ENCODE results near the gene GRIA3.

The GRIA3 gene

GRCh38 chrX:123184219-123184865 is at the start of gene GRIA3:
Gene GRIA3, plus strand, starts transcription at chrX:123184278. Its CDS starts 258 bp downstream, at chrX:123184536.
- Histone ChIP-seq H3K27ac (ENCODE audit: low read depth, low read length) (no peak within 1 kb of the TSS), H3K27me3 (ENCODE audit: control insufficient read depth in 1 of 2, insufficient read depth in 2 of 2, low read length in 2 of 2) (peaks cover 5 to 17% of the 10 kb centered on the region in 2 donors), H3K9me3 (ENCODE audit: low read length) (no peaks in the 10 kb centered on the region), H3K4me1 (ENCODE audit: insufficient read depth, low read length) (no peaks in the 10 kb centered on the region), H3K36me3 (ENCODE audit: insufficient read depth, low read length) (no peaks in the 10 kb centered on the region), H3K9ac (ENCODE audit: low read length) (no peak within 1 kb of the TSS), H3K4me3 (ENCODE audit: low read depth in 1 of 2, low read length in 2 of 2) (peak within 1 kb of the TSS; percentile 23 to 50)

GRCh38 chrX:123138473-123138872 is 45.6 kb upstream of the GRIA3 start:
- no peak overlapping the region for H3K9ac ChIP-seq (ENCODE audit: low read length)
- no peak overlapping the region for H3K4me3 ChIP-seq (ENCODE audit: low read depth in 1 of 2, low read length in 2 of 2)
- H3K4me1 ChIP-seq (ENCODE audit: insufficient read depth, low read length) = no peaks in the 10 kb centered on the region
- no peak overlapping the region for H3K27ac ChIP-seq (ENCODE audit: low read depth, low read length)
- no peaks in the 10 kb centered on the region for H3K9me3 ChIP-seq (ENCODE audit: low read length)
- H3K36me3 ChIP-seq (ENCODE audit: insufficient read depth, low read length) = no peaks in the 10 kb centered on the region
- no peaks in the 10 kb centered on the region for H3K27me3 ChIP-seq (ENCODE audit: control insufficient read depth in 1 of 2, insufficient read depth in 2 of 2, low read length in 2 of 2)

GRCh38 chrX:123140454-123140853 is 43.6 kb upstream of the GRIA3 start:
- no peak overlapping the region for H3K9ac ChIP-seq (ENCODE audit: low read length)
- H3K27me3 ChIP-seq (ENCODE audit: control insufficient read depth in 1 of 2, insufficient read depth in 2 of 2, low read length in 2 of 2) = no peaks in the 10 kb centered on the region
- H3K4me3 ChIP-seq (ENCODE audit: low read depth in 1 of 2, low read length in 2 of 2) = no peak overlapping the region
- no peaks in the 10 kb centered on the region for H3K36me3 ChIP-seq (ENCODE audit: insufficient read depth, low read length)
- no peaks in the 10 kb centered on the region for H3K9me3 ChIP-seq (ENCODE audit: low read length)
- no peak overlapping the region for H3K27ac ChIP-seq (ENCODE audit: low read depth, low read length)
- no peaks in the 10 kb centered on the region for H3K4me1 ChIP-seq (ENCODE audit: insufficient read depth, low read length)

GRCh38 chrX:123140904-123141303 is 43.2 kb upstream of the GRIA3 start:
- Histone ChIP-seq H3K9me3 (ENCODE audit: low read length) (no peaks in the 10 kb centered on the region), H3K4me3 (ENCODE audit: low read depth in 1 of 2, low read length in 2 of 2) (no peak overlapping the region), H3K36me3 (ENCODE audit: insufficient read depth, low read length) (no peaks in the 10 kb centered on the region)

GRCh38 chrX:123153846-123154335 is 30.2 kb upstream of the GRIA3 start:
- H3K9me3 ChIP-seq (ENCODE audit: low read length) = no peaks in the 10 kb centered on the region
- H3K36me3 ChIP-seq (ENCODE audit: insufficient read depth, low read length) = no peaks in the 10 kb centered on the region
- H3K27ac ChIP-seq (ENCODE audit: low read depth, low read length) = no peak overlapping the region
- H3K9ac ChIP-seq (ENCODE audit: low read length) = no peak overlapping the region
- no peak overlapping the region for H3K4me3 ChIP-seq (ENCODE audit: low read depth in 1 of 2, low read length in 2 of 2)
- H3K27me3 ChIP-seq (ENCODE audit: control insufficient read depth in 1 of 2, insufficient read depth in 2 of 2, low read length in 2 of 2) = no peaks in the 10 kb centered on the region
- H3K4me1 ChIP-seq (ENCODE audit: insufficient read depth, low read length) = no peaks in the 10 kb centered on the region

More at GRCh38 chrX:123140904-123141303, 43.2 kb upstream of the GRIA3 start:
- Histone ChIP-seq H3K9ac (ENCODE audit: low read length) (no peak overlapping the region), H3K4me1 (ENCODE audit: insufficient read depth, low read length) (no peaks in the 10 kb centered on the region), H3K27ac (ENCODE audit: low read depth, low read length) (no peak overlapping the region), H3K27me3 (ENCODE audit: control insufficient read depth in 1 of 2, insufficient read depth in 2 of 2, low read length in 2 of 2) (no peaks in the 10 kb centered on the region)

- no peak overlapping the region for H3K27ac ChIP-seq (ENCODE audit: low read depth, low read length)
- H3K9me3 ChIP-seq (ENCODE audit: low read length) = no peaks in the 10 kb centered on the region
- H3K27me3 ChIP-seq (ENCODE audit: control insufficient read depth in 1 of 2, insufficient read depth in 2 of 2, low read length in 2 of 2) = no peaks in the 10 kb centered on the region
- no peak overlapping the region for H3K9ac ChIP-seq (ENCODE audit: low read length)
- no peaks in the 10 kb centered on the region for H3K36me3 ChIP-seq (ENCODE audit: insufficient read depth, low read length)
- H3K4me1 ChIP-seq (ENCODE audit: insufficient read depth, low read length) = no peaks in the 10 kb centered on the region
- H3K4me3 ChIP-seq (ENCODE audit: low read depth in 1 of 2, low read length in 2 of 2) = no peak overlapping the region
Observed at GRCh38 chrX:123155327-123155726, 28.8 kb upstream of the GRIA3 start.

GRCh38 chrX:123157586-123157985 is 26.5 kb upstream of the GRIA3 start:
- Histone ChIP-seq H3K27me3 (ENCODE audit: control insufficient read depth in 1 of 2, insufficient read depth in 2 of 2, low read length in 2 of 2) (no peaks in the 10 kb centered on the region), H3K4me3 (ENCODE audit: low read depth in 1 of 2, low read length in 2 of 2) (no peak overlapping the region), H3K27ac (ENCODE audit: low read depth, low read length) (no peak overlapping the region), H3K4me1 (ENCODE audit: insufficient read depth, low read length) (no peaks in the 10 kb centered on the region), H3K36me3 (ENCODE audit: insufficient read depth, low read length) (no peaks in the 10 kb centered on the region), H3K9ac (ENCODE audit: low read length) (no peak overlapping the region), H3K9me3 (ENCODE audit: low read length) (no peaks in the 10 kb centered on the region)

GRCh38 chrX:123159403-123159802 is 24.7 kb upstream of the GRIA3 start:
- Histone ChIP-seq H3K9ac (ENCODE audit: low read length) (no peak overlapping the region), H3K27me3 (ENCODE audit: control insufficient read depth in 1 of 2, insufficient read depth in 2 of 2, low read length in 2 of 2) (no peaks in the 10 kb centered on the region), H3K4me3 (ENCODE audit: low read depth in 1 of 2, low read length in 2 of 2) (no peak overlapping the region), H3K4me1 (ENCODE audit: insufficient read depth, low read length) (no peaks in the 10 kb centered on the region), H3K36me3 (ENCODE audit: insufficient read depth, low read length) (no peaks in the 10 kb centered on the region), H3K27ac (ENCODE audit: low read depth, low read length) (no peak overlapping the region), H3K9me3 (ENCODE audit: low read length) (no peaks in the 10 kb centered on the region)

GRCh38 chrX:123167621-123168020 is 16.5 kb upstream of the GRIA3 start:
- Histone ChIP-seq H3K36me3 (ENCODE audit: insufficient read depth, low read length) (no peaks in the 10 kb centered on the region), H3K4me1 (ENCODE audit: insufficient read depth, low read length) (no peaks in the 10 kb centered on the region), H3K9me3 (ENCODE audit: low read length) (no peaks in the 10 kb centered on the region), H3K4me3 (ENCODE audit: low read depth in 1 of 2, low read length in 2 of 2) (no peak overlapping the region), H3K27me3 (ENCODE audit: control insufficient read depth in 1 of 2, insufficient read depth in 2 of 2, low read length in 2 of 2) (no peaks in the 10 kb centered on the region), H3K9ac (ENCODE audit: low read length) (no peak overlapping the region), H3K27ac (ENCODE audit: low read depth, low read length) (no peak overlapping the region)

GRCh38 chrX:123169247-123169901 is 14.7 kb upstream of the GRIA3 start:
- no peaks in the 10 kb centered on the region for H3K9me3 ChIP-seq (ENCODE audit: low read length)
- no peaks in the 10 kb centered on the region for H3K27me3 ChIP-seq (ENCODE audit: control insufficient read depth in 1 of 2, insufficient read depth in 2 of 2, low read length in 2 of 2)
- no peak overlapping the region for H3K27ac ChIP-seq (ENCODE audit: low read depth, low read length)
- no peaks in the 10 kb centered on the region for H3K4me1 ChIP-seq (ENCODE audit: insufficient read depth, low read length)
- no peak overlapping the region for H3K9ac ChIP-seq (ENCODE audit: low read length)
- no peak overlapping the region for H3K4me3 ChIP-seq (ENCODE audit: low read depth in 1 of 2, low read length in 2 of 2)
- no peaks in the 10 kb centered on the region for H3K36me3 ChIP-seq (ENCODE audit: insufficient read depth, low read length)

- Histone ChIP-seq H3K4me1 (ENCODE audit: insufficient read depth, low read length) (no peaks in the 10 kb centered on the region), H3K9me3 (ENCODE audit: low read length) (no peaks in the 10 kb centered on the region), H3K27ac (ENCODE audit: low read depth, low read length) (no peak overlapping the region), H3K27me3 (ENCODE audit: control insufficient read depth in 1 of 2, insufficient read depth in 2 of 2, low read length in 2 of 2) (no peaks in the 10 kb centered on the region), H3K36me3 (ENCODE audit: insufficient read depth, low read length) (no peaks in the 10 kb centered on the region), H3K4me3 (ENCODE audit: low read depth in 1 of 2, low read length in 2 of 2) (no peak overlapping the region), H3K9ac (ENCODE audit: low read length) (no peak overlapping the region)
Observed at GRCh38 chrX:123170546-123170945, 13.5 kb upstream of the GRIA3 start.

GRCh38 chrX:123171781-123172180 is 12.3 kb upstream of the GRIA3 start:
- no peaks in the 10 kb centered on the region for H3K9me3 ChIP-seq (ENCODE audit: low read length)
- H3K36me3 ChIP-seq (ENCODE audit: insufficient read depth, low read length) = no peaks in the 10 kb centered on the region
- H3K27me3 ChIP-seq (ENCODE audit: control insufficient read depth in 1 of 2, insufficient read depth in 2 of 2, low read length in 2 of 2) = no peaks in the 10 kb centered on the region
- no peaks in the 10 kb centered on the region for H3K4me1 ChIP-seq (ENCODE audit: insufficient read depth, low read length)
- H3K27ac ChIP-seq (ENCODE audit: low read depth, low read length) = no peak overlapping the region
- no peak overlapping the region for H3K4me3 ChIP-seq (ENCODE audit: low read depth in 1 of 2, low read length in 2 of 2)
- H3K9ac ChIP-seq (ENCODE audit: low read length) = no peak overlapping the region
